GM12891 (cell line): ENCODE results near the gene NEK5.

Source experiments
- POLR2A ChIP-seq: IDR thresholded peaks from 2 replicates; pipeline ENCODE4 v1.6.1; 2011; ENCODE audit warnings: low read depth, low read length, control low read depth
- POLR2AphosphoS5 ChIP-seq: IDR thresholded peaks from 2 replicates; pipeline ENCODE4 v1.6.1; 2011; ENCODE audit warnings: low read depth, low read length, control low read depth

- no peak for TF ChIP-seq POLR2AphosphoS5
- TF ChIP-seq POLR2A = no peak
These were observed 130.0 kb downstream of the NEK5 start for GRCh38 chr13:51998723-51999509.
